GM23338 (cell line): ENCODE data around the gene CREBL2. TPM values are rescaled to one million over a fixed set of nuclear protein-coding genes. Genes with fewer than 3 reads are reported as not detected.

Experiments used
- ATAC-seq: fragments of 200-7000 bp; cut with Tn5 transposase; 3 replicates; pipeline ENCODE4 v1.9.1; 2020
- DNase-seq: peaks from one replicate; pipeline ENCODE4 v3.0.0-alpha.2; 2015; ENCODE audit warnings: low spot score
- H2AFZ ChIP-seq: fragments of 200-600 bp; sonication (generic); 2 replicates; pipeline ENCODE4 v1.8.0; 2016; ENCODE audit warnings: antibody characterized with exemption, mild to moderate bottlenecking, moderate library complexity
- H3F3A ChIP-seq: fragments of 200-600 bp; sonication (generic); replicated peaks from 2 replicates; pipeline ENCODE4 v1.8.0; 2017; ENCODE audit warnings: antibody characterized with exemption, mixed run types, low read depth
- H3K27ac ChIP-seq: fragments of 200-600 bp; sonication (generic); 2 replicates; pipeline ENCODE4 v1.6.1; 2016; ENCODE audit warnings: low read depth
- H3K27me3 ChIP-seq: fragments of 200-600 bp; sonication (generic); 2 replicates; pipeline ENCODE4 v1.8.0; 2016; ENCODE audit warnings: mild to moderate bottlenecking, mixed run types, moderate library complexity; ENCODE audit not compliant: insufficient read depth
- H3K36me3 ChIP-seq: fragments of 200-600 bp; sonication (generic); 2 replicates; pipeline ENCODE4 v1.8.0; 2016; ENCODE audit warnings: mild to moderate bottlenecking; ENCODE audit not compliant: insufficient read depth
- H3K4me1 ChIP-seq: fragments of 200-600 bp; sonication (generic); 2 replicates; pipeline ENCODE4 v1.8.0; 2016; ENCODE audit warnings: mild to moderate bottlenecking, moderate library complexity; ENCODE audit not compliant: insufficient read depth
- H3K4me2 ChIP-seq: fragments of 200-600 bp; sonication (generic); 2 replicates; pipeline ENCODE4 v1.7.1; 2017; ENCODE audit warnings: mixed run types
- H3K4me3 ChIP-seq: fragments of 200-600 bp; sonication (generic); 2 replicates; pipeline ENCODE4 v1.6.1; 2016; ENCODE audit warnings: mixed run types
- H3K79me2 ChIP-seq: fragments of 200-600 bp; sonication (generic); replicated peaks from 2 replicates; pipeline ENCODE4 v1.8.0; 2017; ENCODE audit warnings: mild to moderate bottlenecking; ENCODE audit not compliant: insufficient read depth
- H3K9me2 ChIP-seq: fragments of 200-600 bp; sonication (generic); 2 replicates; pipeline ENCODE4 v1.8.0; 2017; ENCODE audit not compliant: insufficient read depth
- H4K20me1 ChIP-seq: fragments of 200-600 bp; sonication (generic); replicated peaks from 2 replicates; pipeline ENCODE4 v1.8.0; 2017; ENCODE audit warnings: mild to moderate bottlenecking; ENCODE audit not compliant: insufficient read depth
- H3K27ac Mint-ChIP-seq: 2 replicates; pipeline ENCODE4 v1.8.0; 2020; ENCODE audit warnings: inconsistent platforms, mild to moderate bottlenecking, moderate library complexity, mixed read lengths
- H3K27me3 Mint-ChIP-seq: 3 replicates; pipeline ENCODE4 v1.8.0; 2022; ENCODE audit warnings: low read depth, mild to moderate bottlenecking, moderate library complexity, mixed read lengths, inconsistent platforms; ENCODE audit not compliant: insufficient read depth, poor library complexity
- H3K36me3 Mint-ChIP-seq: 3 replicates; pipeline ENCODE4 v1.8.0; 2021; ENCODE audit warnings: low read depth, mild to moderate bottlenecking, inconsistent platforms, moderate library complexity, mixed read lengths
- H3K4me1 Mint-ChIP-seq: 3 replicates; pipeline ENCODE4 v1.8.0; 2020; ENCODE audit warnings: mild to moderate bottlenecking, inconsistent platforms, mixed read lengths
- H3K4me3 Mint-ChIP-seq: 3 replicates; pipeline ENCODE4 v1.8.0; 2021; ENCODE audit warnings: moderate library complexity, mild to moderate bottlenecking, inconsistent platforms, mixed read lengths
- H3K9me3 Mint-ChIP-seq: 3 replicates; pipeline ENCODE4 v1.8.0; 2020; ENCODE audit warnings: moderate library complexity, mild to moderate bottlenecking, inconsistent platforms, mixed read lengths
- CREB1 ChIP-seq: fragments of 250-450 bp; sonication (Bioruptor Pico); IDR thresholded peaks from 2 replicates; pipeline ENCODE4 v1.5.0; 2020; ENCODE audit warnings: low read depth, mild to moderate bottlenecking, moderate library complexity
- EZH2 ChIP-seq: fragments of 200-600 bp; sonication (generic); IDR thresholded peaks from one replicate; pipeline ENCODE4 v1.8.0; 2017; ENCODE audit warnings: antibody characterized with exemption, mild to moderate bottlenecking, low read depth; ENCODE audit not compliant: unreplicated experiment
- EZH2phosphoT487 ChIP-seq: fragments of 200-600 bp; sonication (generic); IDR thresholded peaks from one replicate; pipeline ENCODE4 v1.8.1; 2018; ENCODE audit warnings: antibody characterized with exemption; ENCODE audit not compliant: unreplicated experiment
- JUNB ChIP-seq: IDR thresholded peaks from one replicate; pipeline ENCODE4 v1.6.1; 2016; ENCODE audit warnings: antibody characterized with exemption; ENCODE audit not compliant: unreplicated experiment
- NANOG ChIP-seq: IDR thresholded peaks from 2 replicates; pipeline ENCODE4 v1.6.1; 2016; ENCODE audit warnings: antibody characterized with exemption, borderline replicate concordance
- POLR2AphosphoS5 ChIP-seq: IDR thresholded peaks from 2 replicates; pipeline ENCODE4 v1.6.1; 2016; ENCODE audit warnings: antibody characterized with exemption, low read depth
- REST ChIP-seq: IDR thresholded peaks from one replicate; pipeline ENCODE4 v1.6.1; 2018; ENCODE audit warnings: antibody characterized with exemption; ENCODE audit not compliant: unreplicated experiment
- STAT1 ChIP-seq: IDR thresholded peaks from one replicate; pipeline ENCODE4 v1.6.1; 2016; ENCODE audit warnings: antibody characterized with exemption; ENCODE audit not compliant: unreplicated experiment
- ZNF114 ChIP-seq: fragments of 250-450 bp; sonication (Bioruptor Pico); IDR thresholded peaks from 2 replicates; pipeline ENCODE4 v1.5.0; 2020; ENCODE audit warnings: mild to moderate bottlenecking, moderate library complexity
- ZNF331 ChIP-seq: fragments of 250-450 bp; sonication (Bioruptor Pico); IDR thresholded peaks from 2 replicates; pipeline ENCODE4 v1.5.0; 2020; ENCODE audit warnings: low read depth, mild to moderate bottlenecking, moderate library complexity
- polyA plus RNA-seq: library from polyadenylated mRNA; unstranded; fragments of >200 nt; fragmentation: Nextera tagmentation; extraction: Ambion mirVana; gene quantifications from 2 replicates; pipeline ENCODE4 v1.2.1, GENCODE V29; 2016
- total RNA-seq: library from RNA; depleted of rRNA; stranded (reverse); fragments of >200 nt; shearing (Covaris generic); gene quantifications from 2 replicates; pipeline ENCODE4 v1.2.3, GENCODE V29; 2014
- TF ChIP-seq, protein P1 (sequence below): IDR thresholded peaks from 2 replicates; pipeline ENCODE4 v1.6.1; 2016; ENCODE audit warnings: antibody characterized with exemption
- TF ChIP-seq, protein P2 (sequence below), 2 experiments: fragments of 200-600 bp in 1 of 2; sonication (generic) in 1 of 2; conservative IDR thresholded peaks; 2 replicates each; pipeline versions ENCODE4 v1.5.1 to v1.6.1; 2016 to 2017; ENCODE audit warnings: antibody characterized with exemption in 2 of 2, low read depth in 2 of 2, mild to moderate bottlenecking in 2 of 2, moderate library complexity in 1 of 2
- TF ChIP-seq, protein P3 (sequence below): fragments of 250-450 bp; sonication (Bioruptor Pico); IDR thresholded peaks from 2 replicates; pipeline ENCODE4 v1.5.0; 2020; ENCODE audit warnings: mild to moderate bottlenecking, moderate library complexity

CREBL2 gene
- total and polyA plus RNA-seq, 2 experiments from 2014 or later = 9.0 to 21.6 TPM

DNA sequence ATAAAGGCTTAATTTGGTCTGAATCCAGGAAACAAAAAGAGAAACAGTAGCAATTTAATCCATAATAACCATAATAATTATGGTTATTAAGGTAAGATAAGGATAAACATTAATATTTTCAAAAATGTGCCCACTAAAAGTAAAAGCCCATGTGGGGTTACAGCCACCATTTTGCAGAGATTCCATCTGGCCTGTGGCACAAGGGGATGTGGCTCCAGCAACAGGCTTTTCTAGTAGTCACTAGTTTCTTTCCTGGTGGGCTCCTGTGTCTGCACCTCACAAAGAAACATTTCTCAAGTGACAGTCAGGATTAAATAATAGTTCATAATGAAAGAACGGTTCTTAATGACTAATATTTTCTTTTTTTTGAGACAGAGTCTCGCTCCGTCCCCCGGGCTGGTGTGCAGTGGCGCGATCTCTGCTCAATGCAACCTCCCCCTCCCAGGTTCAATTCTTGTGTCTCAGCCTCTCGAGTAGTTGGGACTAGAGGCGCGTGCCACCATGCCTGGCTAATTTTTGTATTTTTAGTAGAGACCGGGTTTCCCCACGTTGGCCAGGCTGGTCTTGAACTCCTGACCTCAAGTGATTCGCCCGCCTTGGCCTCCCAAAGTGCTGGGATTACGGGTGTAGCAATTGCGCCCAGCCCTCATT lies 52.1 kb downstream of the CREBL2 start:
- H4K20me1 ChIP-seq = no peaks in the 10 kb centered on the region
- H3K36me3 Mint-ChIP-seq = peaks cover 21% of the 10 kb centered on the region
- H3K4me1 Mint-ChIP-seq = peaks cover 45% of the 10 kb centered on the region

More for the DNA sequence above, 52.1 kb downstream of the CREBL2 start:
- Histone ChIP-seq H3K27me3 (no peaks in the 10 kb centered on the region), H3K4me3 (no peak overlapping the region), H3K36me3 (0 out of 2 replicates have a peak, but pooled peaks cover 4% of the 10 kb centered on the region), H2AFZ (no peak overlapping the region), H3K79me2 (no peaks in the 10 kb centered on the region), H3K4me1 (peaks cover 40% of the 10 kb centered on the region), H3F3A (0 out of 2 replicates have a peak, but pooled peaks cover 3% of the 10 kb centered on the region), H3K27ac (no peak overlapping the region), H3K4me2 (no peak overlapping the region), H3K9me2 (no peaks in the 10 kb centered on the region; the same call in 1 of the 2 replicates)
- no peak overlapping the region for H3K4me3 Mint-ChIP-seq
- DNase-seq (no peak), ATAC-seq (no peak)
- TF ChIP-seq STAT1 (no peak), CREB1 (CRISPR knock-in tag) (no peak), REST (no peak), EZH2phosphoT487 (no peak), JUNB (no peak), EZH2 (no peak), NANOG (no peak), POLR2AphosphoS5 (no peak), ZNF114 (CRISPR knock-in tag) (no peak), ZNF331 (CRISPR knock-in tag) (no peak)
- TF ChIP-seq, protein P1, sequence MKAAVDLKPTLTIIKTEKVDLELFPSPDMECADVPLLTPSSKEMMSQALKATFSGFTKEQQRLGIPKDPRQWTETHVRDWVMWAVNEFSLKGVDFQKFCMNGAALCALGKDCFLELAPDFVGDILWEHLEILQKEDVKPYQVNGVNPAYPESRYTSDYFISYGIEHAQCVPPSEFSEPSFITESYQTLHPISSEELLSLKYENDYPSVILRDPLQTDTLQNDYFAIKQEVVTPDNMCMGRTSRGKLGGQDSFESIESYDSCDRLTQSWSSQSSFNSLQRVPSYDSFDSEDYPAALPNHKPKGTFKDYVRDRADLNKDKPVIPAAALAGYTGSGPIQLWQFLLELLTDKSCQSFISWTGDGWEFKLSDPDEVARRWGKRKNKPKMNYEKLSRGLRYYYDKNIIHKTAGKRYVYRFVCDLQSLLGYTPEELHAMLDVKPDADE = no peak
- TF ChIP-seq, protein P2, sequence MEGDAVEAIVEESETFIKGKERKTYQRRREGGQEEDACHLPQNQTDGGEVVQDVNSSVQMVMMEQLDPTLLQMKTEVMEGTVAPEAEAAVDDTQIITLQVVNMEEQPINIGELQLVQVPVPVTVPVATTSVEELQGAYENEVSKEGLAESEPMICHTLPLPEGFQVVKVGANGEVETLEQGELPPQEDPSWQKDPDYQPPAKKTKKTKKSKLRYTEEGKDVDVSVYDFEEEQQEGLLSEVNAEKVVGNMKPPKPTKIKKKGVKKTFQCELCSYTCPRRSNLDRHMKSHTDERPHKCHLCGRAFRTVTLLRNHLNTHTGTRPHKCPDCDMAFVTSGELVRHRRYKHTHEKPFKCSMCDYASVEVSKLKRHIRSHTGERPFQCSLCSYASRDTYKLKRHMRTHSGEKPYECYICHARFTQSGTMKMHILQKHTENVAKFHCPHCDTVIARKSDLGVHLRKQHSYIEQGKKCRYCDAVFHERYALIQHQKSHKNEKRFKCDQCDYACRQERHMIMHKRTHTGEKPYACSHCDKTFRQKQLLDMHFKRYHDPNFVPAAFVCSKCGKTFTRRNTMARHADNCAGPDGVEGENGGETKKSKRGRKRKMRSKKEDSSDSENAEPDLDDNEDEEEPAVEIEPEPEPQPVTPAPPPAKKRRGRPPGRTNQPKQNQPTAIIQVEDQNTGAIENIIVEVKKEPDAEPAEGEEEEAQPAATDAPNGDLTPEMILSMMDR (conservative IDR thresholded peaks at IDR 0.05; ENCODE audit: low read depth in 2 of 2) = no peak
- TF ChIP-seq, protein P3, sequence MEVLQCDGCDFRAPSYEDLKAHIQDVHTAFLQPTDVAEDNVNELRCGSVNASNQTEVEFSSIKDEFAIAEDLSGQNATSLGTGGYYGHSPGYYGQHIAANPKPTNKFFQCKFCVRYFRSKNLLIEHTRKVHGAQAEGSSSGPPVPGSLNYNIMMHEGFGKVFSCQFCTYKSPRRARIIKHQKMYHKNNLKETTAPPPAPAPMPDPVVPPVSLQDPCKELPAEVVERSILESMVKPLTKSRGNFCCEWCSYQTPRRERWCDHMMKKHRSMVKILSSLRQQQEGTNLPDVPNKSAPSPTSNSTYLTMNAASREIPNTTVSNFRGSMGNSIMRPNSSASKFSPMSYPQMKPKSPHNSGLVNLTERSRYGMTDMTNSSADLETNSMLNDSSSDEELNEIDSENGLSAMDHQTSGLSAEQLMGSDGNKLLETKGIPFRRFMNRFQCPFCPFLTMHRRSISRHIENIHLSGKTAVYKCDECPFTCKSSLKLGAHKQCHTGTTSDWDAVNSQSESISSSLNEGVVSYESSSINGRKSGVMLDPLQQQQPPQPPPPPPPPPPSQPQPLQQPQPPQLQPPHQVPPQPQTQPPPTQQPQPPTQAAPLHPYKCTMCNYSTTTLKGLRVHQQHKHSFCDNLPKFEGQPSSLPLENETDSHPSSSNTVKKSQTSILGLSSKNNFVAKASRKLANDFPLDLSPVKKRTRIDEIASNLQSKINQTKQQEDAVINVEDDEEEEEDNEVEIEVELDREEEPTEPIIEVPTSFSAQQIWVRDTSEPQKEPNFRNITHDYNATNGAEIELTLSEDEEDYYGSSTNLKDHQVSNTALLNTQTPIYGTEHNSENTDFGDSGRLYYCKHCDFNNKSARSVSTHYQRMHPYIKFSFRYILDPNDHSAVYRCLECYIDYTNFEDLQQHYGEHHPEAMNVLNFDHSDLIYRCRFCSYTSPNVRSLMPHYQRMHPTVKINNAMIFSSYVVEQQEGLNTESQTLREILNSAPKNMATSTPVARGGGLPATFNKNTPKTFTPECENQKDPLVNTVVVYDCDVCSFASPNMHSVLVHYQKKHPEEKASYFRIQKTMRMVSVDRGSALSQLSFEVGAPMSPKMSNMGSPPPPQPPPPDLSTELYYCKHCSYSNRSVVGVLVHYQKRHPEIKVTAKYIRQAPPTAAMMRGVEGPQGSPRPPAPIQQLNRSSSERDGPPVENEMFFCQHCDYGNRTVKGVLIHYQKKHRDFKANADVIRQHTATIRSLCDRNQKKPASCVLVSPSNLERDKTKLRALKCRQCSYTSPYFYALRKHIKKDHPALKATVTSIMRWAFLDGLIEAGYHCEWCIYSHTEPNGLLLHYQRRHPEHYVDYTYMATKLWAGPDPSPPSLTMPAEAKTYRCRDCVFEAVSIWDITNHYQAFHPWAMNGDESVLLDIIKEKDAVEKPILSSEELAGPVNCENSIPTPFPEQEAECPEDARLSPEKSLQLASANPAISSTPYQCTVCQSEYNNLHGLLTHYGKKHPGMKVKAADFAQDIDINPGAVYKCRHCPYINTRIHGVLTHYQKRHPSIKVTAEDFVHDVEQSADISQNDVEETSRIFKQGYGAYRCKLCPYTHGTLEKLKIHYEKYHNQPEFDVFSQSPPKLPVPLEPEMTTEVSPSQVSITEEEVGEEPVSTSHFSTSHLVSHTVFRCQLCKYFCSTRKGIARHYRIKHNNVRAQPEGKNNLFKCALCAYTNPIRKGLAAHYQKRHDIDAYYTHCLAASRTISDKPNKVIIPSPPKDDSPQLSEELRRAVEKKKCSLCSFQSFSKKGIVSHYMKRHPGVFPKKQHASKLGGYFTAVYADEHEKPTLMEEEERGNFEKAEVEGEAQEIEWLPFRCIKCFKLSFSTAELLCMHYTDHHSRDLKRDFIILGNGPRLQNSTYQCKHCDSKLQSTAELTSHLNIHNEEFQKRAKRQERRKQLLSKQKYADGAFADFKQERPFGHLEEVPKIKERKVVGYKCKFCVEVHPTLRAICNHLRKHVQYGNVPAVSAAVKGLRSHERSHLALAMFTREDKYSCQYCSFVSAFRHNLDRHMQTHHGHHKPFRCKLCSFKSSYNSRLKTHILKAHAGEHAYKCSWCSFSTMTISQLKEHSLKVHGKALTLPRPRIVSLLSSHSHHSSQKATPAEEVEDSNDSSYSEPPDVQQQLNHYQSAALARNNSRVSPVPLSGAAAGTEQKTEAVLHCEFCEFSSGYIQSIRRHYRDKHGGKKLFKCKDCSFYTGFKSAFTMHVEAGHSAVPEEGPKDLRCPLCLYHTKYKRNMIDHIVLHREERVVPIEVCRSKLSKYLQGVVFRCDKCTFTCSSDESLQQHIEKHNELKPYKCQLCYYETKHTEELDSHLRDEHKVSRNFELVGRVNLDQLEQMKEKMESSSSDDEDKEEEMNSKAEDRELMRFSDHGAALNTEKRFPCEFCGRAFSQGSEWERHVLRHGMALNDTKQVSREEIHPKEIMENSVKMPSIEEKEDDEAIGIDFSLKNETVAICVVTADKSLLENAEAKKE (CRISPR knock-in tag) = no peak
- H3K27me3 Mint-ChIP-seq = peaks cover 4% of the 10 kb centered on the region
- no peaks in the 10 kb centered on the region for H3K9me3 Mint-ChIP-seq
- H3K27ac Mint-ChIP-seq = no peak overlapping the region
